ENCODE results near the gene SIGLEC15. TPM values are rescaled to one million over a fixed set of nuclear protein-coding genes. Genes with fewer than 3 reads are reported as not detected.

The SIGLEC15 gene, protein sequence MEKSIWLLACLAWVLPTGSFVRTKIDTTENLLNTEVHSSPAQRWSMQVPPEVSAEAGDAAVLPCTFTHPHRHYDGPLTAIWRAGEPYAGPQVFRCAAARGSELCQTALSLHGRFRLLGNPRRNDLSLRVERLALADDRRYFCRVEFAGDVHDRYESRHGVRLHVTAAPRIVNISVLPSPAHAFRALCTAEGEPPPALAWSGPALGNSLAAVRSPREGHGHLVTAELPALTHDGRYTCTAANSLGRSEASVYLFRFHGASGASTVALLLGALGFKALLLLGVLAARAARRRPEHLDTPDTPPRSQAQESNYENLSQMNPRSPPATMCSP
- total RNA-seq, result not detected

DNA sequence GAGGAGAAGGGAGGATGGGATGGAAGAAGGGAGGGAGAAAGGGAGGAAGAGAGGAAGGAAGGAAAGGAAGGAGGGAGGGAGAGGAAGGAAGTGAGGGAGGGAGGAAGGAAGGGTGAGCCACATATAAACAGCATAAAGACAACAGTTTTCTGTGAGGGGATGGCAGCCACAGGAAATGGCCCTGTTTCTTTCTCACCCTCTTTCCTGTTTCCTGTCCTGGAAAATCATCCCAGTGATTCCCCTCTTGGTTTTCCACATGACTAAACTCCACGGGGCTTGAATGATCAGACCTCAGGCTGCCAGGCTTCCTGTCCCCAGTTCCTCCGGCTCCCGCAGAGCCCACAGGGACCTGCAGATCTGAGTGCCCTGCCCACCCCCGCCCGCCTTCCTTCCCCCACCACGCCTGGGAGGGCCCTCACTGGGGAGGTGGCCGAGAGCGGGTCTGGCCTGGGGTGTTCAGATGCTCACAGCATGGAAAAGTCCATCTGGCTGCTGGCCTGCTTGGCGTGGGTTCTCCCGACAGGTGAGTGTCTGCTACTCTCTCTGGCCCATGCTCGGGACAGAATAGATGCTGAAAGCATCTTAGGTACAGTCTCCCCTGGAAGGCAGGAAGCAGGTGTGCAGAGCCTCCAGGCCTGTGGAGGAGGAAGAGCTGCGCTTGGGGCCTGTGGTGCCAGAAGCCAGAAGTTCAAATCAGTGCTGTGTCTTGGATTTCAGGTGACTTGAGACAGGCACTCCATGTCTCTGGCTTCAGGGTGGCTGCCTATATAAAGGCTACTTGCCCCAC, at the start of gene SIGLEC15:
SIGLEC15 (plus strand) TSS at position 418 of the 787 bp plus-strand sequence; CDS start at position 472, 54 bp downstream.
- Mint-ChIP-seq H3K27me3 (ENCODE audit: low read depth) (peaks cover 14% of the 10 kb centered on the region), H3K36me3 (ENCODE audit: insufficient read depth) (peaks cover 2% of the 10 kb centered on the region), H3K9me3 (peaks cover 3% of the 10 kb centered on the region), H3K4me3 (no peak within 1 kb of the TSS), H3K4me1 (ENCODE audit: low read depth) (peaks cover 22% of the 10 kb centered on the region)
- ATAC-seq, result peak in 1 of 2 donors; percentile 36
- DNase-seq, result no peak

DNA sequence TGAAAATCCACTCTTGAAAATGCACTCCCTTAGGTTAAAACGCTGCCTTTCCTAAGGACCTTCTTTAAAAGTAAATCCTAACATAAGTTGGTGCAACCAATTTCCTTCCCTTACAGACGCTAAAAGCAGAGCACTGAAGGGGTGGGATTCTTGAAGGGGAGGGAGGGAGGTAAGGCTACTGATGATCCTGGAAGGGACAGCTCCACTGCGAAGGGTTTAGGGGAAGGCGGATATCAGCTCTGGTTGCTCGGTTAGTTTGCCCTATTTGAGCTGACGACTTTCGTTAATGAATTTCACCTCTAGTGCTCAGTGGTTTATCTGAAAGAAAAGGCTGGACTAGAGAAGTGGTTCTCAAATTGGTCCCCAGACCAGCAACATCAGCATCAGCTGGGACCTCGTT, 49.7 kb upstream of the SIGLEC15 start:
- peaks cover 5% of the 10 kb centered on the region for H3K27me3 Mint-ChIP-seq (ENCODE audit: low read depth)
- H3K4me1 Mint-ChIP-seq (ENCODE audit: low read depth), result peaks cover 27% of the 10 kb centered on the region
- no peaks in the 10 kb centered on the region for H3K9me3 Mint-ChIP-seq
- peak overlapping the region; percentile 80 for H3K4me3 Mint-ChIP-seq
- H3K36me3 Mint-ChIP-seq (ENCODE audit: insufficient read depth), result no peaks in the 10 kb centered on the region
- no peak for DNase-seq
- no peak for ATAC-seq

DNA sequence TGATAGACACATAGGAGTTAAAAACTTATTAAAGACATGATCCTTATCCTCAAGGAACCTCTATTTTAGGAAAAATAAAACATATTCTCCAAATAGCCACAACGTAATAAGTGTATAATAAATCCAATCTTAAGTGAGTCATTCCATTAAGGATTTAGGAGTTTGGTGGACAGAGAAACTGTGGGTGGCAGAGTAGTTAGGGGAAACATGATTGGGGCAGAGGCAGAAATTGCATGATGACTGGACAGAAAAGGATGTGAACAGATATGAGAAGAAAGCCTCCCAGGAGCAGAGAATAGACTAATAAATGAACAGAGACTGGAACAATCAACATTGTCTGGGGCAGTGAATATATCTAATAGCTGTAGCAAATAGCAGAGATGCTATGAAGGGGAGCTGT, 48.1 kb upstream of the SIGLEC15 start:
- Mint-ChIP-seq H3K4me1 (ENCODE audit: low read depth) (peaks cover 25% of the 10 kb centered on the region), H3K36me3 (ENCODE audit: insufficient read depth) (no peaks in the 10 kb centered on the region), H3K9me3 (no peaks in the 10 kb centered on the region), H3K27me3 (ENCODE audit: low read depth) (peaks cover 5% of the 10 kb centered on the region), H3K4me3 (no peak overlapping the region)
- ATAC-seq (no peak), DNase-seq (no peak)

DNA sequence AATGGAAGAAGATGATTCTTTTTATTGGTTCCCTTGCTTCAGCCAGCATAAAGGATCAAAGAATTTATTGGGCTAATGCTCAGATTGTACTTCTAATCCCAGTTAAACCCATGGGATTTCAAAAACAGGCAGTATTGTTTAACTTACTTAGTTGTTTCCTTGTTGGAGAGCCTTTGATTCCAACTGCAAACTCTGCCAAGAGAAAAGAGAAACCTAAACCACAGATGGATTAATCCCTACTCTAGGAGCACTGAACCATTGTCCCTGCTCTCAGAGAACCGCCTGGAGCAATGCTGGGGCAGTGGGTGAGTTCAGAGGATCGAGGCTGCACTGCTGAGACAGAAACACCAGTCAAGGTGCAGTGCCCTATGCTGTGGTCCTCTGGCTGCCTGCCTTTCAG, 44.9 kb upstream of the SIGLEC15 start:
- ATAC-seq (no peak), DNase-seq (no peak)
- no peak overlapping the region for H3K4me3 Mint-ChIP-seq

DNA sequence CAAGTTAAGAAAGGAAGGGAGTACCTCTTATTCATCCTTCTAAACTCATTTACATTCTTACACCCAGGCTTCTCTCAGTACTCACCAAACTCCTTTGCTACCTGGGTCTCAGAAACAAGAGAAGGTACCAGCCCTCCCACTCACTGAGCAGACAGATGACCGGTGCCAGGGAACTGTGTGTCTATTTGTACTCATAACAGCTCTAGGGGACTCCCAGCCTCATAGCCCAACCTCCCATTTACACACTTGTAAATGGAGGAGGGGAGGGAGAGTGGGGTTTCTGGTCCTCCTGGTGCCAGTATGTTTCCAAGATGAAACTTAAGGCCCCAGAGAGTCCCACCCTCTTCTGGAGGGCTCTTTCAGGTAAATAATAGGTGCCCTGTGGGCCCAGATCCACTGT, 42.8 kb upstream of the SIGLEC15 start:
- H3K27me3 Mint-ChIP-seq (ENCODE audit: low read depth), result peaks cover 1% of the 10 kb centered on the region
- H3K4me1 Mint-ChIP-seq (ENCODE audit: low read depth), result peaks cover 5% of the 10 kb centered on the region
- DNase-seq (no peak), ATAC-seq (no peak)
- no peaks in the 10 kb centered on the region for H3K9me3 Mint-ChIP-seq
- no peaks in the 10 kb centered on the region for H3K36me3 Mint-ChIP-seq (ENCODE audit: insufficient read depth)
- H3K4me3 Mint-ChIP-seq, result no peak overlapping the region

More for the DNA sequence above, 44.9 kb upstream of the SIGLEC15 start:
- Mint-ChIP-seq H3K36me3 (ENCODE audit: insufficient read depth) (no peaks in the 10 kb centered on the region), H3K27me3 (ENCODE audit: low read depth) (peaks cover 5% of the 10 kb centered on the region), H3K4me1 (ENCODE audit: low read depth) (peaks cover 7% of the 10 kb centered on the region), H3K9me3 (no peaks in the 10 kb centered on the region)

DNA sequence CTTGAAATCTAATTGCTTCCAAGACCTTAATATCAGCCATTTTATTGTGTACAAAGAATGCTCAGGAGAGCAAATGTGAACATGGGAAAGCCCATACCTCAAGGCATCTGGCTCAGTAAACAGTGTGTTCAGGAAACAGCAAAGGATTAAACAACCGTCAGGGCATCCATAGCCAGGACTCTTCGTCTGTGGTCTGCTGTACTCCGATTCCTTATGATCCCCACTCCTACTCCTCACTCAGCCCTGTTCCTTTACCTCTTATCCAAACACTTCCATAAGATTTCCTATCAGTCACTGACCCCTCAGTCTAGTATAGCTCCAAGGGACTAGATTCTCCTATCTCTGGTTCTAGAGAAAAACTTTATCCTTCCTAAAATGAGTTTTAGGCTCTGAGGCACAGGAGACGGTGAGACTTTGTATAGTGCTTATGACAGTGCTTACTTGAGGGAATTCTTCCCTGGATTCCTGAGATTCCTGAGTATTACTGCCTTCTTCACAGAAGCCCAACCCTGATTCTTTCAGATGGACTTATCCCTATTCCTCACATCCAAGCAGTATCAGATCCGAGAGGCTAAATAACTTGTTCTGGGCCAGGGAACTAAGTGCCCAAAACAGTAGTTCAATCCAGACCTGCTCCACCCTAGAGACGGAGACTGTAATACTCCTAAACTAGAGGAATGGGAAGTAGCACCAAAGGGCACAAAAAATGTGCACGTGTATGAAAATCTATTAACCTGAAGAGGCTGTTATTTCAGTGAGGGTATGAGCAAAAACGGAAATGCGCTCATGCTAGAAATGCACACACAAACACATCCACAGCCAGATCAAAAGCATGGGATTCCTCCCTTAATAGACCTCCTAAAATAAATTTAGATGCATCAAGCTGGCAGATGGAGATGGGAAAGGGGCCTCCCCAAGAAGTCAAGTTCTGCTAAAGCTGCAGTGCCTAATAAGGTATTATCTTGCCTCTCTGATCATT, 42.1 kb upstream of the SIGLEC15 start:
- Mint-ChIP-seq H3K4me3 (no peak overlapping the region), H3K27me3 (ENCODE audit: low read depth) (peaks cover 1% of the 10 kb centered on the region), H3K4me1 (ENCODE audit: low read depth) (peaks cover 5% of the 10 kb centered on the region), H3K36me3 (ENCODE audit: insufficient read depth) (no peaks in the 10 kb centered on the region), H3K9me3 (no peaks in the 10 kb centered on the region)
- DNase-seq (no peak), ATAC-seq (no peak)

DNA sequence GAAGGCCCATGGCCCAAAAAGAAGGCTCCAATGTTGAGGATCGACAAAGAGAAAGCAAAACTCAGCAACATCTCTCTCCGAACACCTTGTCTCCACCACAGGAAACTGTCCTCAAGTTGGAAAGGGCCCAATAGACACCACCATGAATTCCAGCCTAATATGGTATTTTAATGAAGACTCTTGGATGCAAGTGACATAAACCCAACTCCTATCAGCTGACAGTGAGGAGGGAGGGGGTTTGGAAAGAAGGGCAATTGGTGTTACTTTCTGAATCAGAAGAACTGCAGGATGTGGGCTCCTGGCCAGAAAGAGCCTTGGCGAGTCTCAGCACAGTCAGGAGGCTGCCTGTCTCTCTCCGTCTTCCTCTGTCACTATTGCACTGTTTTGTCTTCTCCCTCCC, 40.3 kb upstream of the SIGLEC15 start:
- H3K27me3 Mint-ChIP-seq (ENCODE audit: low read depth), result peaks cover 1% of the 10 kb centered on the region
- peaks cover 5% of the 10 kb centered on the region for H3K4me1 Mint-ChIP-seq (ENCODE audit: low read depth)
- no peak overlapping the region for H3K4me3 Mint-ChIP-seq
- H3K9me3 Mint-ChIP-seq, result no peaks in the 10 kb centered on the region
- H3K36me3 Mint-ChIP-seq (ENCODE audit: insufficient read depth), result no peaks in the 10 kb centered on the region
- DNase-seq (no peak), ATAC-seq (peak in 1 of 2 donors; percentile 28)

DNA sequence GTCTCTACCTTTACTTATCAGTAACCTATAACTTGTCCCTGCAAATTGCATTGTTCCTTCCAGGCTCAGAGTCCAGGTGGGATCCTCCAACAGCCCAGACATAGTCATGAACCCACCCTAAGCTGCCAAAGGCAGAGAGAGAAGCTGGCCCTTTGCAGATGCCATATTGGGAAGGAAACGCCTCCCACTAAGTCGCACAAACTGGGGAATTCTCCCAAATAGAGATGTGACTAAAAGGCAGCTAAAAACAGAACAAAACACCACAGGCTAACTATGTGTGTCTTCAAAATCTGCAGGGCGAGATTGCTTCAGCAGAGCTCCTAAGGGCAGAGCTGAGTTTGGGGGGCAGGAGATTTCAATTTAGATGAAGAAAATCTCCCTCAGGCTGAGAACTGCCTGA, 38.5 kb upstream of the SIGLEC15 start:
- peaks cover 1% of the 10 kb centered on the region for H3K27me3 Mint-ChIP-seq (ENCODE audit: low read depth)
- H3K36me3 Mint-ChIP-seq (ENCODE audit: insufficient read depth), result no peaks in the 10 kb centered on the region
- no peak for DNase-seq
- H3K4me1 Mint-ChIP-seq (ENCODE audit: low read depth), result peaks cover 5% of the 10 kb centered on the region
- H3K9me3 Mint-ChIP-seq, result no peaks in the 10 kb centered on the region
- ATAC-seq, result no peak
- no peak overlapping the region for H3K4me3 Mint-ChIP-seq

DNA sequence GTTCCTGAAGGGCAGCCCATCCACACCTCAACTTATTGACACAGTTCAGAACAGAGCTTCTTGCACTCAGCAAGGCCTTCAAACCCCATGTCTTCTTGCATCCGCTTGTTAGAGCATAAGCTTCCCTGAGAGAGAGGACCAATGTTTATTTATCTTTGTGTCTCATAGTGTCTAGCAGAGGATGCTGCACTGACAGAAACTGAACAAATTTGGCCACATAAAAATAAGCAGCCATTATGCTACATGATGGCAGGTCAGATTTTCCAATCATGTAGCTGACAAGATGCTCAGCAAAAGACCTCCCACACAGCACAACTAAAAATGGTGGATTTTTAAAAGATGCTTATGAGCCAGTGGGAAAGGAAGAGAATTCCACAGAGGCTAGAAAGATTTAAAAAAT, 38.1 kb upstream of the SIGLEC15 start:
- no peak overlapping the region for H3K4me3 Mint-ChIP-seq
- DNase-seq (no peak), ATAC-seq (no peak)
- peaks cover 5% of the 10 kb centered on the region for H3K4me1 Mint-ChIP-seq (ENCODE audit: low read depth)
- H3K27me3 Mint-ChIP-seq (ENCODE audit: low read depth), result peaks cover 1% of the 10 kb centered on the region
- no peaks in the 10 kb centered on the region for H3K9me3 Mint-ChIP-seq
- H3K36me3 Mint-ChIP-seq (ENCODE audit: insufficient read depth), result no peaks in the 10 kb centered on the region

DNA sequence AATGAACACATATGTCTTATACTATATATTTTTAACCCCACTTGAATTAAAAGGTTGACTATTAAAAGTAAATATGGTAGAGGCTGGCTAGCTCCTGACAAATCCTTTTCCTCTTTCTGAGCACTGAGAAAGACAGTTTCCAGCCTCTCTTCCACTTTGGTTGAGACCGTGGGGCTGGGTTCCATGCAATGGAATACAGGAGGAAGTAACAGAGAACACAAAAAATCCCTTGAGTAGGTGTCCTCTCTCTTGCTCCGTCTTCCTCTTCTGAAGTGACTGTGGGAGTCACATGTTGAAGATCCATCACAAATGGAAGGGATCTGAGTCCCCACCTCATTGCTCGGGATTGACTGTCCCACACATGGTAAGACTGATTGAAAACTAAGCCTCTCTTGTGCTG, 36.6 kb upstream of the SIGLEC15 start:
- peaks cover 5% of the 10 kb centered on the region for H3K4me1 Mint-ChIP-seq (ENCODE audit: low read depth)
- H3K4me3 Mint-ChIP-seq, result no peak overlapping the region
- H3K9me3 Mint-ChIP-seq, result no peaks in the 10 kb centered on the region
- ATAC-seq (no peak), DNase-seq (no peak)
- H3K27me3 Mint-ChIP-seq (ENCODE audit: low read depth), result no peaks in the 10 kb centered on the region
- H3K36me3 Mint-ChIP-seq (ENCODE audit: insufficient read depth), result no peaks in the 10 kb centered on the region

DNA sequence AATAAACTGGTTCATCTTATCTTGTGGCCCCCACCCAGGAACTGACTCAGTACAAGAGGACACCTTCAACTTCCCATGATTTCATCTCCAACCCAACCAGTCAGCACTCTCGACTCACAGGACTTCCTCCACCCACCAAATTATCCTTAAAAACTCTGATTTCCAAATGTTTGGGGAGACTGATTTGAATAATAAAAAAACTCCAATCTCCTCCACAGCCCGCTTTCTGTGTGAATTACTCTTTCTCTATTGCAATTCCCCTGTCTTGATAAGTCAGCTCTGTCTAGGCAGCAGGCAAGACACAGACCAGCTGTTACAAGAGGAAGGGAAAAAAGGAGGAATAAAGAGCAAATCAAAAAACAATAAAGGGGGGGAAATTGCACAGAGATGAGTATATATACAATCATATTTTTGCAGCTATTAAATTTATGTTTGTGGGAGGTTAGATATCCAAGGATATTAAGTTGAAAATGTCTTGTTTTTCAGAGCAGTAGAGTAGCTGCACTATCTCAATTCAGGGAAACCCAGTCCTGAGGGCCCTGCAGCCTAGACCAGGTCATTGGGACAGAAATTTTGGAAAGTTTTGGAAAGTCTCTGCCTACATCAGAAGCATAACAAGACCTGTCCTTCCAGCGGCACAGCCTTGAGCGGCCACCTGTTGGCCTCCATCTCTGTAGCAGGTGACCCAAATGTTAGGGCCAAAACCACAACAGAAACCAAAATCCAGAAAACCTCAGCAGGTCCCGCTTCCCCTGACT, 32.8 kb upstream of the SIGLEC15 start:
- no peaks in the 10 kb centered on the region for H3K9me3 Mint-ChIP-seq
- no peaks in the 10 kb centered on the region for H3K36me3 Mint-ChIP-seq (ENCODE audit: insufficient read depth)

DNA sequence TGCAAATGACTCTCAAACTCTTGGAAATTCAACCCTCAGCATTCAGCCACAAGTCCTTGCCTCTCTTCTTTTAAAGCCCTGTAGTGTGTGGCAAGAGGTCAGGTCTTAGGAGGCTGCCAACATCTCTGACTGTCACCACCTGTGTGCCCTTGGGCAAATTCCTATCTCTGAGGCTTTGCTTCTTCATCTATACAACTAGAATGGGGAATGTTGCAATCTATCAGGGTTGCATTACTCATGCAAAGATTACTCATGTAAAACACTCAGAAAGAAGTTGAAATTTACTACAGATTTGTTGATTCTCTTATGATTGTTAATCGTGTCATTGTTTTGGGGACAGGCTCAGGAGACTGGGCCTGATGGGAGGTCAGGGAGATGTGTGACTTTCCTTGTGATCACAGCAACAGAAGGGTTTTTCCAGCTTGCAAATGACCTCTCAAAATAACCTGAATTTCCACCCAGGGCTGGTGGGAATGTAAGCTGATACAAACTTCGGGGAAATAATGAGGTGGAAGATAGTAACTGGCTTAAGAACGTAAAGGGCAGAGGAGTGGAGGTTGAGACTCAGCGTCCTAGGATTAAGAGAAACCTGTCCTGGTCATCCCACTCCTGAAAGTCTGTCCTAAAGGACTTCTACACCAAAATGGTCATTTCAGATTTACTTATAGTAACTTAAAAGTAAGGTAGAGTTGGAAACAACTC, 32.1 kb upstream of the SIGLEC15 start:
- Mint-ChIP-seq H3K27me3 (ENCODE audit: low read depth) (no peaks in the 10 kb centered on the region), H3K9me3 (no peaks in the 10 kb centered on the region), H3K4me1 (ENCODE audit: low read depth) (no peaks in the 10 kb centered on the region), H3K4me3 (no peak overlapping the region), H3K36me3 (ENCODE audit: insufficient read depth) (no peaks in the 10 kb centered on the region)
- DNase-seq (no peak), ATAC-seq (no peak)

More for the DNA sequence above, 32.8 kb upstream of the SIGLEC15 start:
- DNase-seq (no peak), ATAC-seq (no peak)
- no peak overlapping the region for H3K4me3 Mint-ChIP-seq
- no peaks in the 10 kb centered on the region for H3K27me3 Mint-ChIP-seq (ENCODE audit: low read depth)
- no peaks in the 10 kb centered on the region for H3K4me1 Mint-ChIP-seq (ENCODE audit: low read depth)

DNA sequence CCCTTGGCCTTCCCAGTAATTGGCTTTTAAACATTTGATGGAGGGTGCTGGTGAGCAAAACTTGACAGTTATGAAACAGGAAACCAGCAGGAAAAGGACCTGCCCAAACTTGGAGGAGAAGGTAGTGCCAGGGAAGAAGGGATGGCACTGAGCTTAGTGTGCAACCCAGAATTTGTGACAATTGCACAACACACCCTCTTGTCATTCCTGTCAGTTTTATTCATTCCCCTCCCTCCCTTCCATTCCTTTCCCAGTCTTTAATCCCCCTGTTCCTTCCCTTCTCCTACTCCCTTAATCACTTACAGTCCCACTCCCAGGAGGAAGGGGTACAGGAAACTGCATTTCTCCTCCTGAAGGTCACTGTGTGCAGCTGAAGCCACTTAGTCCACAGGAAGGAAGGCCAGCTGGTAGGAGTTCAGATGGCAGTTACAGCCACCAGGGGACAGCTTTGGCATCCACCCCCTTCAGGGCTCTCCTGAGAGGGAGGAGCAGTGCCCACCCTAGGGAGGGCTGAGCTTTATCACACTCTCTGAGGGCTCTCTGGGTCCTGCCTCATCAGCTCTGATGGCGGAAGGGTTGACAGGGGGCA, 24.0 kb upstream of the SIGLEC15 start:
- Mint-ChIP-seq H3K36me3 (ENCODE audit: insufficient read depth) (peaks cover 4% of the 10 kb centered on the region), H3K9me3 (peaks cover 14% of the 10 kb centered on the region), H3K4me1 (ENCODE audit: low read depth) (no peaks in the 10 kb centered on the region), H3K4me3 (no peak overlapping the region), H3K27me3 (ENCODE audit: low read depth) (peaks cover 5% of the 10 kb centered on the region)
- ATAC-seq (no peak), DNase-seq (no peak)
